Thymus (tissue), 11 donors: ENCODE data around the gene ACTN1. TPM values are rescaled to one million over a fixed set of nuclear protein-coding genes. Genes with fewer than 3 reads are reported as not detected.

Experiments
- DNase-seq, 9 donors: peaks; one replicate each; pipeline ENCODE4 v3.0.0-alpha.2; 2013; ENCODE audit warnings: low spot score in 9 of 9, low read depth in 6 of 9, missing footprints in 1 of 9
- H3K27ac ChIP-seq, 2 donors: one replicate each; pipeline ENCODE4 v1.5.1; 2013; ENCODE audit warnings: control low read depth in 1 of 2, low read depth in 1 of 2, low read length in 1 of 2, mild to moderate bottlenecking in 1 of 2, moderate library complexity in 1 of 2
- H3K27me3 ChIP-seq, 2 donors: one replicate each; pipeline ENCODE4 v1.5.1; 2013; ENCODE audit warnings: low read length in 1 of 2; ENCODE audit not compliant: control insufficient read depth in 2 of 2, insufficient read depth in 1 of 2
- H3K36me3 ChIP-seq, 2 donors: one replicate each; pipeline ENCODE4 v1.5.1; 2013; ENCODE audit warnings: low read length in 1 of 2, mild to moderate bottlenecking in 1 of 2, moderate library complexity in 1 of 2; ENCODE audit not compliant: control insufficient read depth in 2 of 2, insufficient read depth in 2 of 2
- H3K4me1 ChIP-seq, 2 donors: one replicate each; pipeline ENCODE4 v1.5.1; 2013; ENCODE audit warnings: low read length in 2 of 2; ENCODE audit not compliant: control insufficient read depth in 2 of 2, insufficient read depth in 2 of 2
- H3K4me3 ChIP-seq, 2 donors: one replicate each; pipeline ENCODE4 v1.5.1; 2013; ENCODE audit warnings: low read length in 2 of 2, control low read depth in 1 of 2, mild to moderate bottlenecking in 1 of 2
- H3K9me3 ChIP-seq, 2 donors: one replicate each; pipeline ENCODE4 v1.5.1; 2013; ENCODE audit warnings: low read length in 1 of 2, mild to moderate bottlenecking in 1 of 2; ENCODE audit not compliant: control insufficient read depth in 2 of 2, insufficient read depth in 1 of 2
- WGBS: extraction: QIAGEN DNeasy Blood & Tissue Kit; methylation state at CpG from one replicate; pipeline ENCODE4 v1.1.7; 2013; 5-methylcytosine and 5-hydroxymethylcytosine counted together
- polyA plus RNA-seq: library from polyadenylated mRNA; stranded (reverse); fragments of 200-250 nt; gene quantifications from one replicate; pipeline ENCODE4 v1.2.3, GENCODE V29; 2013
- total RNA-seq: library from RNA; stranded (reverse); fragments of 120-200 nt; gene quantifications from one replicate; pipeline ENCODE4 v1.2.4, GENCODE V29; 2013
- donor health status: healthy.

The ACTN1 gene
- total and polyA plus RNA-seq, 2 donors: 21.6 to 59.3 TPM

DNA sequence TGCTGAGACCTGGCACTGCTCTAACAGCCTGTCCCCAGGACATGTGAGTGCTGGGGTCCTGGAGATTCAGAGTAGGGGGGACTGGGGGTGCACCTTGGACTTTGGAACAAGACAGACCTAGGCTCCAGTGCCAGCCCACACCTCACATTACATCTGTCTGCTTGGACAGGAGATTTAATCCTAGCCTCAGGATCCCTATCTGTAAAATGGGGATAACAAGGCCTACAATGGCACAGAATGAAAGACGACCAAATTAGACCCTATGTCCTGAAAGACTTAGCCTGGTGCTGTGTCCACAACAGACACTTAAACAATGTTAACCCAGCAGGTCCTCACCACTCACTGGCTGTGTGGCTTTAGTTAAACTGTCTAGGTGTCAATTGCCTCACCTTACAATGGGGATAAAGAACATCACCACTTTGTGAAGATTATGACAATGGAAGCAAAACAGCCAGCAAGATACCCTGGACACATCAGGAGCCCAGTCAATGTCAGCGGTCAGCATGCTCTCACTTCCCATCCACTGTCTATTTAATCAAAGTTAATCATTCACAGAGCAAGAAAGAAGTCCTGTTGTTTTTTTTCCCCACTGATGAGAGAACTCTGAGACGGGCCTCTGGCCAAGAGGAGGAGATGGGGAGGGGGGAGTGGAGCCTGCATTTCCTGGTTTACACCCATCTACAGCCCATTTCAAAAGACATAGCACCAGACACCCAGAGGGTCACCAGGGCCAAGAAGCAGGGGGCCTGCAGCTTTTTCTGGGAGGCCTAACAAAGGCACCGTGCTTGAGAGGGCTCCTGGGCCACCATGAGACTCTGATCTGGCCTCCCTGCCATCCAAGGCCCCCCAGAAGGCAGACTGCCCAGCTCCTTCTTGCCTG is 40.6 kb downstream of the ACTN1 start:
- Histone ChIP-seq H3K4me3 (no peak overlapping the region), H3K27ac (no peak overlapping the region), H3K4me1 (peaks cover 5 to 23% of the 10 kb centered on the region in 2 donors), H3K9me3 (no peaks in the 10 kb centered on the region), H3K27me3 (no peaks in the 10 kb centered on the region), H3K36me3 (peaks cover 0 to 7% of the 10 kb centered on the region in 2 donors)
- no peak for DNase-seq
- WGBS: 92% methylated on average over 4 of the region's 4 CpGs

DNA sequence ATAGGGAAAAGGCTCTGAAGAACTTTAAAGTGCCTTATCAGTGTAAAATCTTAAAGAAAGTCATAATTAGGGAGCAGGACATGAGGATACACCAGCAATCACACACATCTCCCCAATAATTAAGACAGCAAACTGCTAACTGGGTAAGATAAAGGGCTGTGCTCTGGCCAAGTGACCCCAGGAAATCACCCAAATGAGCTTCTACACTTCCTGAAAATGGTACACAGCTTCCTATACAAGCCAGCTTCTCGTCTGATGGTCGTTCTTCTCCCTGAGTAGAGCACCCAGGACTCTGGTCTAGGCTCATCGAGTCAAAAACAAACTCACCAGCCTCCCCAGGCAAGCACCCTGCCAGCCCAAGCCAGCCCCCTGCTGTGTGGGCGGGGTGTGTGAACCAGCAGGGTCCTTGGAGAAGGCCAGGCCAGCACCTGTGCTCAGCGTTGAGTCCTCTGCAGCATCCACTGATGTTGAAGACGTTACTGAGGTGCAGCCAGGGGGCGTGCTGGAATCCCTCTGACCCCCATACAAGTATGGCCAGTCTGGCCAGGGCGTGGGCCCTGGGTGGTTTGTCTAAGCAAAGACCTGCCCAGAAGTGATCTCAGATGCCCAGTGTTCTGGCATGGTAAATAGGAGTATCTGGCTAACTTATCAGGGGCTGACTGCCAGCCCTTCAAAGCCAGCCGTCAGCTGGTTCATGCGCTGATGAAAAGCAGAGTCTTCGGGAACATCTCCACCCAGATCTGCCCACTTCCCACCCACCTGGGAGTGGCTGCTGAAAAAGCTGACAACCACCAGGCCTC is 41.4 kb downstream of the ACTN1 start:
- Histone ChIP-seq H3K27ac (no peak overlapping the region), H3K4me1 (peaks cover 5 to 23% of the 10 kb centered on the region in 2 donors), H3K9me3 (no peaks in the 10 kb centered on the region), H3K36me3 (no peaks in the 10 kb centered on the region), H3K27me3 (no peaks in the 10 kb centered on the region), H3K4me3 (no peak overlapping the region)
- WGBS: 64% methylated on average over 11 of the region's 11 CpGs
- peak in 1 of 9 donors; percentile 44 for DNase-seq

DNA sequence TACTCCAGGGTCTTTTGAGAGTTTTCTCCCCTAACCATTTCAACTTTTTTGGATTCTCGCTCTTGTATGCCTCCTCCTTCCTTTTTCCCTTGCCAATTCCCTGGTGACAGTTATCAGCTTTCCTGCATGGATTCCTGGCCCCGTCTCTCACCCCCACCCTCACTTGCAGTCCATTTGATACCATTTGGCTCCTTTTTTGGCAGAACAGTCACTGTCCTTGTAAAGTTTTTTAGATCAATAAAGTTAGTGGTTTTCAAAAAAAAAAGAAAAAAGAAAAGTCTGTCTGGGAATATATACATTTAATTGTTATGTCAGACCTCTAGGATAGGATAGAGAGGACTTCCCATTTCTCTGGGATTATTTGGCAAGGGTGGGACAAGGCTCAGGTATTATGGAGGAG is 42.1 kb downstream of the ACTN1 start:
- H3K4me1 ChIP-seq: peaks cover 5 to 21% of the 10 kb centered on the region in 2 donors
- WGBS: 94% methylated on average over 2 of the region's 2 CpGs
- no peaks in the 10 kb centered on the region for H3K9me3 ChIP-seq
- no peaks in the 10 kb centered on the region for H3K36me3 ChIP-seq
- no peak overlapping the region for H3K27ac ChIP-seq
- no peaks in the 10 kb centered on the region for H3K27me3 ChIP-seq
- no peak for DNase-seq
- no peak overlapping the region for H3K4me3 ChIP-seq

DNA sequence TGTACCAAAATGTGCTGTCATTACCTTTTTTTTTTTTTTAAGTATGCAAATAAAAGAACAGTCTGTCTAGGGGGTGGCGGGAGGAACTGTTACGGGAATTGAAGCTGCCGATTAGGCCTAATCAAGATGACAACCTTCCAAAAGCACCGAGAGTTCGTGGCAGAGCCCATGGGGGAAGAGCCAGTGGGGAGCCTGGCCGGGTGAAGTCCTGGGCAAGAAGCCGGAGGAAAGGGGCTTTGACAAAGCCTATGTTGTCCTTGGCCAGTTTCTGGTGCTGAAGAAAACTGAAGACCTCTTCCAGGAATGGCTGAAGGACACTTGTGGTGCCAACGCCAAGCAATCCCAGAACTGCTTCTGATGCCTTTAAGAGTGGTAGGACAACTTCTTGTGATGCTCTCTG is 42.6 kb downstream of the ACTN1 start:
- Histone ChIP-seq H3K27ac (no peak overlapping the region), H3K27me3 (no peaks in the 10 kb centered on the region), H3K9me3 (no peaks in the 10 kb centered on the region), H3K4me3 (no peak overlapping the region), H3K36me3 (no peaks in the 10 kb centered on the region), H3K4me1 (peaks cover 5 to 19% of the 10 kb centered on the region in 2 donors)
- no peak for DNase-seq
- 97% methylated on average over 8 of the region's 8 CpGs for WGBS

DNA sequence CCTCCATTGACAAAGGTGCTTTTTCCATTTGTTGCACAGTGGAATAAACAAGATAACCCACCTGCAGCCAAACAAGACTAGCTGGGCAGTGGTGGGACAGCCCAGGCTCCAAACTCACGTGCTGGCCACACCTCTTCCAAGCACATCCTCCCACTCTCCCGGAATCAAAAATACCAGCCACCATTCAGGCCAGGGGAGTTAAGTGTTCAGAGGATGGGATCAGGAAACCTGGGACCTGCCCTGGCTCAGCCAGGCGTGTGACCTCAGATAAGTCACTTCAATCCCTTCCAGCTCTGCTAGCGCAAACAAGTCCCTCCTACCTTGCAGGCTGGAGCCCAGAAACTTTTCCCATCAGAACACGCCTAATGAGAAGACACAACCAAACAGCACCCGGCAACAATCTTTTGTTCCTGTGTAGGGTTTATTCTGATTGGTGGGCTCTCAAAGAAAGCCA is 43.3 kb downstream of the ACTN1 start:
- 97% methylated on average over 6 of the region's 6 CpGs for WGBS
- Histone ChIP-seq H3K27ac (no peak overlapping the region), H3K9me3 (no peaks in the 10 kb centered on the region), H3K4me3 (no peak overlapping the region), H3K4me1 (peaks cover 5 to 19% of the 10 kb centered on the region in 2 donors), H3K27me3 (no peaks in the 10 kb centered on the region), H3K36me3 (no peaks in the 10 kb centered on the region)
- DNase-seq: no peak

DNA sequence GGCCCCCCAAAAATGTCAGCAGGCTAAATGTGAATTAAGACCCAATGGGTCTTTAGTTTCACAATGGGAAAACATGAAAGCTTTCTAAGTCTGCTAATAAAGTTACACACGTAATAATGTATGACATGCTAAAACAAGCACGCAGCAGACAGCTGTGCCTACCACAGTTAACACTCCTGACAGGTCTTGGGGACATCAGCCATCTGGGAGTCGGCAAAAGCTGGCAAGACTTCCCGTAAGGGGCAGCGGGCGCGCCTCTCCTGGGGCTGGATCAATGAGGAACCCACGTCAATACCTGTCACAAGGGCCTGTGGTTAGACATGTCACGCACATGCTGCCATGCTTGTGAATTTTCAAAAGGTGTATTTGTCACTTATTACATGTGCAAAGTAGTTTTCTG is 45.0 kb downstream of the ACTN1 start:
- no peaks in the 10 kb centered on the region for H3K36me3 ChIP-seq
- H3K27ac ChIP-seq: no peak overlapping the region
- H3K4me3 ChIP-seq: no peak overlapping the region
- H3K4me1 ChIP-seq: peaks cover 5 to 23% of the 10 kb centered on the region in 2 donors
- 96% methylated on average over 9 of the region's 9 CpGs for WGBS
- DNase-seq: no peak
- H3K9me3 ChIP-seq: no peaks in the 10 kb centered on the region
- H3K27me3 ChIP-seq: no peaks in the 10 kb centered on the region

DNA sequence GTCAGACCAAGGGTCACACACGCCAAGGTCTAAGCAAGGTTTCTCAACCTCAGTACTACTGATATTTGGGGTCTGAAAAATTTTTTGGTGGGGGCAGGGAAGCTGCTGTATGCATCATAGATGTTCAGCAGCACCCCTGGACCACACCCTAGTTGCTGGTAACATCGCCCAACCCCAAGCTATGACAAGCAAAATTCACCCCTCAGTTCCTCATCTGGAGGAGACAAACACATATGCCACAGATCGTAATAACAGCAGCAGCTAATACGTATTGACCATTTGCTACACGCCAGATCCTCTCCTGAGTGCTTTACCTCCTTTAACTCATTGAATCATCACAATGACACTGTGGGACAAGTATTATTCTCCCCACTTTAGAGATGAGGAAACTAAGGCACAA is 46.4 kb downstream of the ACTN1 start:
- 97% methylated on average over 5 of the region's 5 CpGs for WGBS
- Histone ChIP-seq H3K27ac (peak overlapping the region in 1 of 2 donors; percentile 11), H3K36me3 (no peaks in the 10 kb centered on the region), H3K4me3 (no peak overlapping the region), H3K9me3 (no peaks in the 10 kb centered on the region), H3K27me3 (no peaks in the 10 kb centered on the region), H3K4me1 (peaks cover 5 to 26% of the 10 kb centered on the region in 2 donors)
- no peak for DNase-seq

DNA sequence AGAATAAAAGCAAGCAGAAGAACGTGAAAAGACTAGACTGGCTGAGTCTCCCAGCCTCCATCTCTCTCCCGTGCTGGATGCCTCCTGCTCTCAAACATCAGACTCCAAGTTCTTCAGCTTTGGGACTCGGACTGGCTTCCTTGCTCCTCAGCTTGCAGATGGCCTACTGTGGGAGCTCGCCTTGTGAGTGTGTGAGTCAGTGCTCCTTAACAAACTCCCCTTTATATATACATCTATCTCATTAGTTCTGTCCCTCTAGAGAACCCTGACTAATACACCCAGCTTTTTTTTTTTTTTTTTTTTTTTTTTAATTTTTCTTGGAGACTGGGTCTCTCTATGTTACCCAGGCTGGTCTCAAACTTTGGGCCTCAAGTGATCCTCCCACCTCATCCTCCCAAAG is 46.9 kb downstream of the ACTN1 start:
- Histone ChIP-seq H3K4me3 (no peak overlapping the region), H3K4me1 (peaks cover 3 to 25% of the 10 kb centered on the region in 2 donors), H3K27ac (no peak overlapping the region), H3K36me3 (no peaks in the 10 kb centered on the region), H3K9me3 (peaks cover 0 to 4% of the 10 kb centered on the region in 2 donors), H3K27me3 (no peaks in the 10 kb centered on the region)
- WGBS: over 99% methylated on average over 4 of the region's 4 CpGs
- no peak for DNase-seq

DNA sequence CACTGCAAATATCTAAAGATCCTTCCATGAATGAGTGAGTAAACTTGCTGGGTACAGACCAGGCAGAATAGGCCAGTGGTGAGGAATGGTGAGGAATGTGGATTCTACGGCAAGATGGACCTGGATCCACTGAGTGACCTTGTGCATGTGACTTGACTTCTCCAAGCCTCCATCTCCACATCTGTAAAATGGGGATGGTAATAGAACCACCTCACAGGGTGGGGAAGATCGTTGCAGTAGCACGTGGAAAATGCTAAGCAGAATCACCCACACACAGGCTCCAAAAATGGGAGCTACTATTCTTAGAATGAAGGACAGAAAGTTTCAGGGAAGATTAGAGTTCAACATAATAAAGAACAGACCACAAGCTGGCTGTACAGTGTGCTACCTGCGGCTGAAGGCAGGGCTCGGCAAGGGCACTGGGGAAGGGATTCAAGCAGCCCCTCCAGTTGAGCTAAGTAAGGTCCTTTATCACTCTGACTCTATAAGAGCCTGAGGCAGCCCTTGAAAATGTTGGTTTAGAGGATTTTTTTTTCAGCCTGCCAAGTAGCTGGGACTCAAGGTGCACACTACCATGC is 47.5 kb downstream of the ACTN1 start:
- peaks cover 0 to 6% of the 10 kb centered on the region in 2 donors for H3K9me3 ChIP-seq

More for the DNA sequence above, 47.5 kb downstream of the ACTN1 start:
- Histone ChIP-seq H3K4me3 (no peak overlapping the region), H3K27me3 (no peaks in the 10 kb centered on the region), H3K36me3 (no peaks in the 10 kb centered on the region), H3K4me1 (peaks cover 3 to 25% of the 10 kb centered on the region in 2 donors), H3K27ac (no peak overlapping the region)
- 94% methylated on average over 5 of the region's 5 CpGs for WGBS
- no peak for DNase-seq
